ENCODE data around the gene HEPHL1.

DNA sequence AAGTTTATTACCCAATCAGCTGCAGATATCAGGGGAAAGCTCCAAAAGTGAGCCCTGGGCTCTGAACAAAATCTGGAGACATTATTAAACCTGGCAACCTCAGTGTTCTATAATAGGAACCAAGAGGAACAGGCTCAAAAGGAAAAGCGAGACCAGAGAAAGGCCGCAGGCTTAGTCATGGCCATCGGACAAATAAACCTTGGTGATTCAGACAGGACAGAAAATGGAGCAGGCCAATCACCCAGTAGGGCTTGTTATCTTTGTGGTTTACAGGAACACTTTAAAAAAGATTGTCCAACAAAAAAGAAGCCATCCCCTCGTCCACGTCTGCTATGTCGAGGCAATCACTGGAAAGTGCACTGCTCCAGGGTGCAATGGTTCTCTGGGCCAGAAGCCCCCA is 99.8 kb downstream of the HEPHL1 start:
- no peak for TF ChIP-seq YY1 (IDR thresholded peaks at IDR 0.05; ENCODE audit: insufficient read depth, insufficient read length)
- TF ChIP-seq SUZ12 (IDR thresholded peaks at IDR 0.05; ENCODE audit: extremely low read depth, insufficient read depth, insufficient read length), result no peak
- TF ChIP-seq ZNF274 (IDR thresholded peaks at IDR 0.05; ENCODE audit: low read depth, low read length), result no peak
